ENCODE results near the gene CACNA1C.

The CACNA1C gene

DNA sequence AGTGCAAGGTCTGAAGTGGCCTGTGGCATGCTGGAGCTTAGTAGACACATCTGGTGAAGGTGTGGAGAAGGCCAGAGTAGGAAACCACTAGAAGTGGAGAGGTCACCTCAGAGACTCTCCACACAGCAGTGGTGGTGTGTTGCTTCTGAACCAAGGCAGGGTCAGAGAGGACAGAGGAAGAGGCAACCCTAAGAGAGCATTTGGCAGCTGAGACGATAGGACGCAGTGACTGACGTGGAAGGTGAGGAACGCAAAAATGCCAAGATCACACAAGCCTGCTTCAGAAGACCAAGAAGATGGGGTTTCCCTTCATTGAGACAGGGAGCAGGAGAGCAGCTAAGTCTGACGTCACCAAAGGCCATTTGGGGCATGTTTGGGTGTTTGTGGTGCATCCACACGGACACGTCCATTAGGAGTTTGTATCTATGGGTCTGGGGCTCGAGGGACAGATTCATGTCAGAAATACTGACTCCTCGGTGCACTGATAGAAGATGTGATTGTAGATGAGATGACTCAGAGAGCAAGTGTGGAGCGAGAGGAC lies 338.1 kb downstream of the CACNA1C start:
- no peak for DNase-seq (ENCODE audit: low read depth)

DNA sequence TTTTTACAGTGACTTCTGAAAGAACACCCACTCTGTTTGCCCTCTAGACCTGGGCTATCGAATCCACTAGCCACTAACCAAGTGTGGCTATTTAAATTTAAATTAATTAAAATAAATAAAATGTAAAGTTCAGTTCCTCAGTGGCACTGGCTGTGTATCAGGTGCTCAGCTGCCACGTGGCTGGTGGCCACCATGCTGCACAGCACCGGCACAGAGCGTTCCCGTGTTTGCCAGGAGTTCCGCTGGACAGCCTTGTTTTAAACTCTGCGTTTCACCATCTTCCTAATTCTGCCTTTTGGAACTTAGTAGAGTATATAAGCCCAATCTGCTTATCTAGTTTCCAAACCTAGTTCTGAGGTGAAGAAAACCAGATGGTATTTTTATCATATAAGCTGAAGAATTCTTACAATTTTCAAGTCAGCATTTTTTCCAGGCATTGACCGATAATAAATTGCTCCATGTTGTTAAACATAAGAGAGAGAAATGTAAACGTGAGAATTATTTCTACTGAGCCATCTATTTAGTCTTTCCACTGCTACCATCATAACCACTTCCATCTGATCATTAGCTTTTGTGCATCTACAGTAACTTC lies 339.0 kb downstream of the CACNA1C start:
- no peak for DNase-seq (ENCODE audit: low read depth)

DNA sequence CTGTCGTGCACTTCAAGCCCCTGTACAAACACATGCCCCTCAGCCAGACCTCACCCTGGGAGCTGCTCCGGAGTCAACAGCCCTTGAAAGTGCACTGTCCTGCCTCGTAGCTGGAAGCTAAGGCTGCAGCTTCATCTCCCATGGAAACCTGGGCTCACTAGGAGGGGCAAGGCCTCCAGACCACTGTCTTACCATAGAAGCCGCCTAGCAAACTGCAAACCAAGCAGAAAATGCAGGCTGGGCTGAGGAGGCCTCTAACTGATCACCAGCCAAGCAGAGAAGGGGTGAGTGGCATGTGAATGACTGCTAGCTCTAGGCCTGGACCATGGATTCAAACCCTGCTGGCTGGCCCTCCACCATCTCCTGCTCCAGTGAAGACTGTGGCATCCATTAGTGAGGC lies 340.2 kb downstream of the CACNA1C start:
- no peak for DNase-seq (ENCODE audit: low read depth)

- no peak for DNase-seq (ENCODE audit: low read depth)
Measured at GRCh38 chr12:2393996-2394395, 341.2 kb downstream of the CACNA1C start.

DNA sequence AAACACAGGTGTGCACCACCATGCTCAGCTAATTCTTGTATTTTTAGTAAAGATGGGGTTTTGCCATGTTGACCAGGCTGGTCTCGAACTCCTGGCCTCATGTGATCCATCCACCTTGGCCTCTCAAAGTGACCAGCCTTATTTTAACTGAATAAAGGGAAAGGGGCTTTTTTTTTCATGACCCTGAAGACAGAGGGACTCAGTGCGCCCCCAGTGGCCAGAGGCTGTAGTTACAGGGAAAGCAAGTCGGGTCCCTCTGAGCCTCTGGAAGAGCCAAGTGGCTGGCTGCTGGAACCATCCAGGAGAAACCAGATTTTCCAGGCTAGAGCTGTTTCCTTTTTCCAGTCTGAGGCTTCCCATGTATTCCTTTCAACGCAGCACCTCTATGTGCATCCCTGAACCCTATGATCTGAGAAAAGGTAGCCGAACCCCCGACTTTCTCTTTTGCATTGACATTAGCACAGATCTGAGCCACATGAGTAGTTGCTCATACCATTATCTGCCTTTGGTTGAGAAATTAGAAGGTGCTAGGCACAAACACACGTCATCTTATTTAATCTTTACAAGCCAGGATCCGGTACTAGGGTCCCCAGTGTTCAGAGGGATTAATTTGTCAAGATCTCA lies 342.7 kb downstream of the CACNA1C start:
- peak; percentile 4 for DNase-seq (ENCODE audit: low read depth)

- no peak for DNase-seq (ENCODE audit: low read depth)
Measured at GRCh38 chr12:2396448-2396871, 343.7 kb downstream of the CACNA1C start.

- DNase-seq (ENCODE audit: low read depth): no peak
Measured at GRCh38 chr12:2397356-2398045, 344.7 kb downstream of the CACNA1C start.

GRCh38 chr12:2401040-2401439 lies 348.3 kb downstream of the CACNA1C start:
- no peak for DNase-seq (ENCODE audit: low read depth)

GRCh38 chr12:2402073-2402579 lies 349.3 kb downstream of the CACNA1C start:
- DNase-seq (ENCODE audit: low read depth): no peak

DNA sequence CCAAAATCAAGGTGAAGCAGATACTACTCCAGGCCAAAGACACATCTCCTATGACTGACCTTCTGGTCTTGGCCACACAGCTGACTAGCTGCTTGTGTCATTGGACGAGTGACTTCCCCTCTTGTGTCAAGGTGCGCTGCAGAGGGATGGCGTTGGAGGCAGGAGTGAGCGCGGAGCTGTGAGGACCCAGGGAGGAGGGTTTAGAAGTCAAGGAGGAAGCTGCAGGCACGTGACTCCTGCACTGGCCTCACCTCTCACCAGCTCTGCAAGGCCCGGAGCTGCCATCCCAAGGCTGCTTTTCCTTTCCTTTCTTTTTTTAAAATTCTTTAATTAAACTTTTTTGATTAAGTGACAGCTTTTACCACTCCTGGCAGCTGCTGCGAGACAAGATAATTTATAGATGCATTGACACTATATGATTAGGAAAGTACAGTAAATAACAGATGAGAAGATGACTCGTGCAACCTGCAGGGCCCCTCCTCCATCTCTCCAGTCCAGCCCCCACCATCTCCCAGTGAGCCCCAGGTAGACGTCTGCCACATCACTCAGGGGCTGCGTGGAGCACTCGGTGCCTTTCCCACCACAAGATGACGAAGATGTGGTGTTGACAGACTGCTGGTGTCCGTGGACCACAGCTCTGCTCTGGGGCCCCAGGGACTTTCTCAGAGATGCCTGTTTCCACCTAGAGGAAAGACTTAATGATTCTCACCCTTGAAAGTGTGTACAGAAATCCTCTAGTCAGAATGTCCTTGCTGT lies 350.6 kb downstream of the CACNA1C start:
- DNase-seq (ENCODE audit: low read depth): no peak

DNA sequence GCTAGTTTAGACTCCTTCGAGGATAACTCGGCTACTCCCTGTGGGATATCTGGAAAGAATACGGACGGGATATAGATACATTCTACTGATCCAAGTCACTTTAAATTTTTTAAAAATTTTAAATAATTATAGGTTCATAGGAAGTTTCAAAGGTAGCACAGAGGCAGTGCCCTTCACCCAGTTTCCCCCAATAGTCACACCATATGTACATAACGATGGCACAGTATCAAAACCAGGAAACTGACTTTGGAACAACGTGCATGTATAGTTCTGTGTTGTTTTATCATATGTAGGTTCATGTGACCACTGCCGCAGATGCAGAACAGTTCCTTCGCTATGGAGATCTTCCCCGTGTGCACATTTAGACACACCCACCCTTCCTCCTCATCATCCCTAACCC lies 352.3 kb downstream of the CACNA1C start:
- DNase-seq (ENCODE audit: low read depth): no peak

- DNase-seq (ENCODE audit: low read depth): no peak
Measured at GRCh38 chr12:2406903-2407302, 354.1 kb downstream of the CACNA1C start.

DNA sequence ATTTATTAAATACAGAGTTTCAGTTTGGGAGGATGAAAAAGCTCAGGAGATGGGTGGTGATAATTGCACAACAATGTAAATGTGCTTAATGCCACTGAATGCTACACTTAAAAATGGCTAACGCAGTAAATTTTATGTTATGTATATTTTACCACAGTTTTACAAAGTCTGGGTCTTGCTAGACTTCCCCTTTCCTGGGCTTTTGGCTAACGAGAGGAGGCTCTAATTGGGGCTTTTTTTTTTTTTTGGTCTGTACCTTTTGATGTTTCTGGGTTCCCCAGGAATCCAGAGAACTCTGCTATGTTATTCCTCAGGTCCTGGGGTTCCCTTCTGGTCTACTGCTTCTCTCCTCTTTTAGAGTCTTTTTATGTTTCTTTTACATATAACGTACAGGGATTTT lies 355.5 kb downstream of the CACNA1C start:
- no peak for DNase-seq (ENCODE audit: low read depth)

DNA sequence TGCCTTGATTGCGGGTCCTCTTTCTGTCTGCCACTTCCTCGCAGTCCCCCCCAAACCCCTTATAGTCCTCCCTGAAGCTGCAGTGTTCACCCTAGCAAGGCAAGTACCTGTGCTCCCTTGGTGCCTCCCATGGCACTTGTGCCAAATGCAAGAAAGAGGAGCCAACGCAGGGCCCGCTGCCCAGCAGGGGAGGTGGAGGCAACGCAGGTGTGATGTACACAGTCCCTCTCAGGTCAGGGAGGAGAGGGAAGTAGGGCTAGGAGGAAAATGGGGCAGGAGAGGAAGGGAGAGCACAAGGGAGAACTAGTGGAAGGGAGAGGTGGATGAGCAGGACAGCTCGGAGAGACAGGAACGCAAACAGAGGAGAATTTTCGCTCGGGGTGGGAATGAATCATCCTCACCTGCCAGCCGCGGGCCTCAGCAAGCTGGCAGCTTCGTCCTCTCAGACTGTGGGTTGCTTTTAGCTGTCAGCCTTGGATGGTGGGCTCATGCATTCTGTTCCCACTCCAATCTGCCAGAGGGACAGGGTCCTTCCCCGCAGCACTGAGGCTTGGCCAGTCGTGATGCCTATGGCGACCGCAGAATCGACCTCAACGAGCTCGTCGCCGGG lies 357.0 kb downstream of the CACNA1C start:
- DNase-seq (ENCODE audit: low read depth): no peak

- no peak for DNase-seq (ENCODE audit: low read depth)
Measured at GRCh38 chr12:2410496-2410895, 357.7 kb downstream of the CACNA1C start.

DNA sequence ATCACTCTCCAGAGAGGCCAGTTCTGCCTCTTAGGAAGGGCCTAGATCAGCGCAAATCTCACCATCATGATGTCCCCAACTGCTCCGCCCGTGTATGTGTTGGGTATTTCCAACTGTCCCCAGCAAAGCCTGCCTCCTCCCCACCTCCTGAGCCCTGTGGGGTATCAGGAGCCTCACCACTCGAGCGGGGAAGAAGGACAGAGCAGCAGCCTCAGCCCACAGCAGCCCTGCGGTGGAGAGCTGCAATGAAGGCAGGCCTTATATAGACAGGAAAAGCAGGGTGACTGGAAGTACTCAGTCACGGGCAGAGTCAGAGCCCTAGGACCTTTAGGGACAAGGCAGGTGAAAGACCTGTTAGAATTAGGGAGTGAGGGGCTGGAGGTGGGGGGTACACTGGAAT lies 358.2 kb downstream of the CACNA1C start:
- DNase-seq (ENCODE audit: low read depth): no peak

GRCh38 chr12:2411616-2412304 lies 359.0 kb downstream of the CACNA1C start:
- no peak for DNase-seq (ENCODE audit: low read depth)

DNA sequence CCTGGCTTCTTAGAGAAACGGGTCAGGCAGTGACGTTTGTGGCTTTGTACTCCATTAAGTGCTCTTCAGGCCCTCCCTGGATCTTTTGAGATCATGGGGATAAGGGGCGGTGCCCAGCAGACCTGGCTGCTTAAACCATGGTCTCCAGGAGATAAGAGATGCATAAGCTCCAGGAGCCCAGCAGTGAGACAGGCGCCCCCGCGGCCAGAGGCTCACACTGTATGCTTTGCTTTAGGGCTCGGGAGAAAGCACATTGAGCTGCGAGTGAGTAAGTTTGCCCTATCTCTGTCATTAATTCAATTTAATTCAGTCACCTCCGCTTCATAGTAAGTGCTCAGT lies 359.5 kb downstream of the CACNA1C start:
- DNase-seq (ENCODE audit: low read depth): no peak

- DNase-seq (ENCODE audit: low read depth): no peak
Measured at GRCh38 chr12:2413301-2413700, 360.5 kb downstream of the CACNA1C start.

- no peak for DNase-seq (ENCODE audit: low read depth)
Measured at GRCh38 chr12:2413999-2414792, 361.4 kb downstream of the CACNA1C start.

All from T follicular helper cell (primary cell).